CD14-positive monocyte (primary cell): ENCODE data around the gene CYTH1. TPM values are rescaled to one million over a fixed set of nuclear protein-coding genes. Genes with fewer than 3 reads are reported as not detected.

Experiments used
- DNase-seq, 3 donors: peaks; one replicate each; pipeline ENCODE4 v3.0.0-alpha.2; 2011 to 2022
- H2AFZ ChIP-seq: 2 replicates; pipeline ENCODE4 v1.6.0; 2012; ENCODE audit warnings: mild to moderate bottlenecking, low read depth, low read length, inconsistent platforms; ENCODE audit not compliant: insufficient read depth, poor library complexity, severe bottlenecking
- H3K27ac ChIP-seq, 2 donors: 1 replicate in 1 of 2; 2 replicates in 1 of 2; pipeline ENCODE4 v1.5.1; 2012 to 2013; ENCODE audit warnings: low read length in 2 of 2, control low read depth in 1 of 2, inconsistent platforms in 1 of 2, low read depth in 1 of 2, mild to moderate bottlenecking in 1 of 2
- H3K27me3 ChIP-seq, 2 donors: one replicate each; pipeline versions ENCODE4 v1.6.0 to v1.6.1; 2011 to 2013; ENCODE audit warnings: low read length in 2 of 2; ENCODE audit not compliant: control insufficient read depth in 2 of 2, insufficient read depth in 2 of 2
- H3K36me3 ChIP-seq, 2 donors: replicated peaks in 1 of 2; 1 replicate in 1 of 2; 2 replicates in 1 of 2; pipeline versions ENCODE4 v1.5.1 to v1.6.1; 2012 to 2013; ENCODE audit warnings: low read length in 2 of 2, control low read depth in 1 of 2, inconsistent platforms in 1 of 2, mild to moderate bottlenecking in 1 of 2; ENCODE audit not compliant: insufficient read depth in 2 of 2, control insufficient read depth in 1 of 2
- H3K4me1 ChIP-seq, 2 donors: 1 replicate in 1 of 2; 2 replicates in 1 of 2; pipeline versions ENCODE4 v1.5.1 to v1.6.1; 2012 to 2013; ENCODE audit warnings: low read length in 2 of 2, control low read depth in 1 of 2, inconsistent platforms in 1 of 2, mild to moderate bottlenecking in 1 of 2, moderate library complexity in 1 of 2; ENCODE audit not compliant: insufficient read depth in 2 of 2, control insufficient read depth in 1 of 2
- H3K4me2 ChIP-seq: replicated peaks from 2 replicates; pipeline ENCODE3; 2012; ENCODE audit warnings: low read length, moderate library complexity, mild to moderate bottlenecking; ENCODE audit not compliant: poor library complexity, severe bottlenecking; ENCODE audit errors: extremely low read depth
- H3K4me3 ChIP-seq, 3 experiments: fragments of 200-600 bp in 1 of 3; sonication (generic) in 1 of 3; replicated peaks in 1 of 3; 1 replicate in 2 of 3; 2 replicates in 1 of 3; pipeline ENCODE4 v1.5.1; 2011 to 2013; ENCODE audit warnings: low read length in 3 of 3, mild to moderate bottlenecking in 3 of 3, control low read depth in 2 of 3, low read depth in 2 of 3, inconsistent platforms in 1 of 3, moderate library complexity in 1 of 3
- H3K79me2 ChIP-seq: 2 replicates; pipeline ENCODE4 v1.6.0; 2012; ENCODE audit warnings: mild to moderate bottlenecking, control low read depth, inconsistent platforms, low read length, moderate library complexity; ENCODE audit not compliant: insufficient read depth
- H3K9ac ChIP-seq: 2 replicates; pipeline ENCODE4 v1.6.0; 2017; ENCODE audit warnings: low read length, mild to moderate bottlenecking; ENCODE audit not compliant: insufficient read depth, poor library complexity, severe bottlenecking
- H3K9me3 ChIP-seq, 2 donors: replicated peaks in 1 of 2; 1 replicate in 1 of 2; 2 replicates in 1 of 2; pipeline versions ENCODE4 v1.5.1 to v1.6.1; 2012 to 2013; ENCODE audit warnings: low read length in 2 of 2, control low read depth in 1 of 2; ENCODE audit not compliant: control insufficient read depth in 1 of 2, insufficient read depth in 1 of 2
- H4K20me1 ChIP-seq: 2 replicates; pipeline ENCODE4 v1.6.0; 2012; ENCODE audit warnings: mild to moderate bottlenecking, low read length, control low read depth, moderate library complexity; ENCODE audit not compliant: insufficient read depth
- H3K27ac Mint-ChIP-seq, 7 donors: one replicate each; pipeline ENCODE4 v1.8.0; 2020; ENCODE audit warnings: mild to moderate bottlenecking in 7 of 7, mixed read lengths in 7 of 7, moderate library complexity in 6 of 7, inconsistent platforms in 2 of 7
- H3K27me3 Mint-ChIP-seq, 3 donors: one replicate each; pipeline ENCODE4 v1.8.0; 2021 to 2022; ENCODE audit warnings: low read depth in 3 of 3, mild to moderate bottlenecking in 3 of 3, mixed read lengths in 3 of 3, moderate library complexity in 3 of 3, inconsistent platforms in 1 of 3
- H3K36me3 Mint-ChIP-seq, 2 donors: one replicate each; pipeline ENCODE4 v1.8.0; 2020; ENCODE audit warnings: mixed read lengths in 2 of 2, inconsistent platforms in 1 of 2, mild to moderate bottlenecking in 1 of 2
- H3K4me1 Mint-ChIP-seq: one replicate; pipeline ENCODE4 v1.8.0; 2020; ENCODE audit warnings: mild to moderate bottlenecking, mixed read lengths
- H3K4me3 Mint-ChIP-seq, 2 donors: one replicate each; pipeline ENCODE4 v1.8.0; 2020; ENCODE audit warnings: mild to moderate bottlenecking in 2 of 2, mixed read lengths in 2 of 2, moderate library complexity in 1 of 2
- H3K9me3 Mint-ChIP-seq, 7 donors: one replicate each; pipeline ENCODE4 v1.8.0; 2020 to 2022; ENCODE audit warnings: mixed read lengths in 7 of 7, mild to moderate bottlenecking in 6 of 7, moderate library complexity in 6 of 7, inconsistent platforms in 2 of 7
- WGBS: methylation state at CpG from one replicate; pipeline ENCODE4 v1.1.5; 2013; ENCODE audit warnings: missing lambda C conversion rate; ENCODE audit not compliant: insufficient coverage; 5-methylcytosine and 5-hydroxymethylcytosine counted together
- intact Hi-C, 2 donors: fragments of 100-400 bp; cut with micrococcal nuclease; formaldehyde crosslinking; loops; one replicate each; pipeline versions ENCODE4 v1.15.0 to v1.15.1; 2023
- polyA plus RNA-seq, 3 donors: library from polyadenylated mRNA; depleted of rRNA in 1 of 3; unstranded in 2 of 3; stranded (reverse) in 1 of 3; fragments of 300-500 nt in 2 of 3; fragments of >200 nt in 1 of 3; fragmentation: Illumina TruSeq in 2 of 3; gene quantifications; 1 replicate in 2 of 3; 2 replicates in 1 of 3; pipeline ENCODE4 v1.2.3, GENCODE V29; 2012 to 2021
- TF ChIP-seq, protein P1 (sequence below): fragments of 200-600 bp; IDR thresholded peaks from one replicate; pipeline ENCODE4 v1.8.0; 2022; ENCODE audit warnings: antibody characterized with exemption, mild to moderate bottlenecking

Gene CYTH1
- polyA plus RNA-seq, 3 donors, result 68.6 to 211 (median 80.9) TPM

DNA sequence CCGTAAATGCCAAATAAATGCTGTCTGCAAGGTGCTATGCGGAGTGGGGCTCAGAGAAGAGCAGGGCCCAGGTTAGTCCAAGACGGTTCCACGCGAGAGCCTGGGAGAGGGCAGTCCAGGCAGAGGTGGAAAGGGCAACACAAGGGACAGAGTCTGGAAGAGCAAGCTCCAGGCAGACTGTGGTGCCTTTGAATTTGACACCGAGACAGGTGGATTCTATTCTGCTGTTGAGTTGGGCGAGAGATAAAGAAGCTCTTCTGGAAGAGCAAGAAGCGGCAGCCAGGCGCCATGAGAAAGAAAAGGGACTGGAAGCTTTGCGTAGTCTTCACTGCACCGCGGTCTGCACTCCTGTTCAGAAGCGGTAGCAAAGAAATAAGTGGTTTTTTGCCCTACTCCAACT, 55.6 kb downstream of the CYTH1 start:
- Histone ChIP-seq H3K4me2 (no peak overlapping the region), H3K27ac (no peak overlapping the region), H3K4me1 (peaks cover 8 to 30% of the 10 kb centered on the region in 2 donors), H3K4me3 (no peak overlapping the region), H3K27me3 (no peaks in the 10 kb centered on the region), H2AFZ (no peak overlapping the region), H3K36me3 (peaks cover 11 to 50% of the 10 kb centered on the region in 2 donors), H3K9me3 (no peaks in the 10 kb centered on the region), H3K79me2 (peaks cover 100% of the 10 kb centered on the region), H4K20me1 (peaks cover 100% of the 10 kb centered on the region), H3K9ac (no peak overlapping the region)
- intact Hi-C loops, result no loop called here
- peaks cover 0 to 3% (median 0%) of the 10 kb centered on the region in 3 donors for H3K27me3 Mint-ChIP-seq
- H3K27ac Mint-ChIP-seq, result peak overlapping the region in 4 of 7 donors; percentile 31 to 67 (median 42)
- H3K4me3 Mint-ChIP-seq, result no peak overlapping the region
- TF ChIP-seq, protein P1, sequence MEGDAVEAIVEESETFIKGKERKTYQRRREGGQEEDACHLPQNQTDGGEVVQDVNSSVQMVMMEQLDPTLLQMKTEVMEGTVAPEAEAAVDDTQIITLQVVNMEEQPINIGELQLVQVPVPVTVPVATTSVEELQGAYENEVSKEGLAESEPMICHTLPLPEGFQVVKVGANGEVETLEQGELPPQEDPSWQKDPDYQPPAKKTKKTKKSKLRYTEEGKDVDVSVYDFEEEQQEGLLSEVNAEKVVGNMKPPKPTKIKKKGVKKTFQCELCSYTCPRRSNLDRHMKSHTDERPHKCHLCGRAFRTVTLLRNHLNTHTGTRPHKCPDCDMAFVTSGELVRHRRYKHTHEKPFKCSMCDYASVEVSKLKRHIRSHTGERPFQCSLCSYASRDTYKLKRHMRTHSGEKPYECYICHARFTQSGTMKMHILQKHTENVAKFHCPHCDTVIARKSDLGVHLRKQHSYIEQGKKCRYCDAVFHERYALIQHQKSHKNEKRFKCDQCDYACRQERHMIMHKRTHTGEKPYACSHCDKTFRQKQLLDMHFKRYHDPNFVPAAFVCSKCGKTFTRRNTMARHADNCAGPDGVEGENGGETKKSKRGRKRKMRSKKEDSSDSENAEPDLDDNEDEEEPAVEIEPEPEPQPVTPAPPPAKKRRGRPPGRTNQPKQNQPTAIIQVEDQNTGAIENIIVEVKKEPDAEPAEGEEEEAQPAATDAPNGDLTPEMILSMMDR, result no peak
- 96% methylated on average over 11 of the region's 13 CpGs for WGBS
- H3K9me3 Mint-ChIP-seq, result peaks cover 0 to 2% (median 0%) of the 10 kb centered on the region in 7 donors
- DNase-seq, result no peak
- H3K36me3 Mint-ChIP-seq, result peaks cover 37 to 39% of the 10 kb centered on the region in 2 donors
- H3K4me1 Mint-ChIP-seq, result peaks cover 69% of the 10 kb centered on the region

DNA sequence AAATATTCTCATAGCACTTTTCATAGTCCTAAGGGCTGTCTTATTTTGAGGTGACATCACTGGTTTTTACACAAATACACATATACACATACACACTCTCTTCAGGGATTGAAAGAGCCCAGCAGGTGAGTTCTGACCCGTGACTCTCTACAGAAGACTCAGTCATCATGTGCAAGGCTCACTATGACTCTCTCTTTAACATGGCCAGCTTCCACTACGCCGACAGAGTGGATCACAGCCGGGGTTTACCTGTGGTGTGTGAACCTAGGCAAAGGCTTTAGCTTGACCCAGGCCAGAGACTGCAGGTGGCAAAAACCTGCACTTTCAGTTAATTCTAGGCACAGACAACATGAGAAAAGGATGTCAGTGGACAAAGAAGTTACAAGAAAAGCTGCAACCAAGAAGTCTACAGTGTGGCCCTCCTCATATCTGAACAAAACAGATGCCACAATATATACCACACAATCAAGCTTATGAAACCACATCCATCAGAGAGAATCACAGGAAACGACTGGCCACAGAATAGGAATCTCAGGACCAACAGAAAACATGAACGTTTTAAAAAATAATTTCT, 56.5 kb downstream of the CYTH1 start:
- peaks cover 100% of the 10 kb centered on the region for H4K20me1 ChIP-seq
- peaks cover 11 to 50% of the 10 kb centered on the region in 2 donors for H3K36me3 ChIP-seq
- H3K27me3 ChIP-seq, result no peaks in the 10 kb centered on the region
- peaks cover 10 to 30% of the 10 kb centered on the region in 2 donors for H3K4me1 ChIP-seq
- WGBS, result 8% methylated on average over 2 of the region's 6 CpGs
- H3K27ac ChIP-seq, result no peak overlapping the region
- H2AFZ ChIP-seq, result no peak overlapping the region
- Mint-ChIP-seq H3K27ac (peak overlapping the region in 4 of 7 donors; percentile 37 to 85 (median 50)), H3K9me3 (peaks cover 0 to 2% (median 0%) of the 10 kb centered on the region in 7 donors), H3K4me1 (peaks cover 69% of the 10 kb centered on the region), H3K36me3 (peaks cover 37 to 39% of the 10 kb centered on the region in 2 donors), H3K4me3 (no peak overlapping the region), H3K27me3 (peaks cover 0 to 3% (median 0%) of the 10 kb centered on the region in 3 donors)
- no peak for DNase-seq
- H3K4me3 ChIP-seq, result no peak overlapping the region
- H3K4me2 ChIP-seq, result no peak overlapping the region
- H3K79me2 ChIP-seq, result peaks cover 100% of the 10 kb centered on the region
- intact Hi-C loops, result no loop called here
- TF ChIP-seq, protein P1, result no peak
- H3K9ac ChIP-seq, result no peak overlapping the region
- no peaks in the 10 kb centered on the region for H3K9me3 ChIP-seq
